Measurements from ENCODE around the gene PNPLA6. TPM values are rescaled to one million over a fixed set of nuclear protein-coding genes. Genes with fewer than 3 reads are reported as not detected.
A peak's percentile ranks its signal among the peaks of the same experiment; 100 is the strongest.

Gene PNPLA6
- total RNA-seq, 6 experiments from 2014 or later: 38.7 to 61.8 (median 46.5) TPM

GRCh38 chr19:7597689-7598088 is 62.2 kb downstream of the PNPLA6 start:
- H3K27me3 ChIP-seq: no peaks in the 10 kb centered on the region
- H3K4me3 ChIP-seq: no peak overlapping the region
- peak in 1 of 3 donors; percentile 28 for DNase-seq
- H3K27ac ChIP-seq: no peak overlapping the region
- peak in 1 of 4 donors; percentile 69 for ATAC-seq
- H3K4me1 ChIP-seq: peaks cover 0 to 10% (median 5%) of the 10 kb centered on the region in 4 donors
- TF ChIP-seq, protein P1, sequence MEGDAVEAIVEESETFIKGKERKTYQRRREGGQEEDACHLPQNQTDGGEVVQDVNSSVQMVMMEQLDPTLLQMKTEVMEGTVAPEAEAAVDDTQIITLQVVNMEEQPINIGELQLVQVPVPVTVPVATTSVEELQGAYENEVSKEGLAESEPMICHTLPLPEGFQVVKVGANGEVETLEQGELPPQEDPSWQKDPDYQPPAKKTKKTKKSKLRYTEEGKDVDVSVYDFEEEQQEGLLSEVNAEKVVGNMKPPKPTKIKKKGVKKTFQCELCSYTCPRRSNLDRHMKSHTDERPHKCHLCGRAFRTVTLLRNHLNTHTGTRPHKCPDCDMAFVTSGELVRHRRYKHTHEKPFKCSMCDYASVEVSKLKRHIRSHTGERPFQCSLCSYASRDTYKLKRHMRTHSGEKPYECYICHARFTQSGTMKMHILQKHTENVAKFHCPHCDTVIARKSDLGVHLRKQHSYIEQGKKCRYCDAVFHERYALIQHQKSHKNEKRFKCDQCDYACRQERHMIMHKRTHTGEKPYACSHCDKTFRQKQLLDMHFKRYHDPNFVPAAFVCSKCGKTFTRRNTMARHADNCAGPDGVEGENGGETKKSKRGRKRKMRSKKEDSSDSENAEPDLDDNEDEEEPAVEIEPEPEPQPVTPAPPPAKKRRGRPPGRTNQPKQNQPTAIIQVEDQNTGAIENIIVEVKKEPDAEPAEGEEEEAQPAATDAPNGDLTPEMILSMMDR (IDR thresholded peaks at IDR 0.05): no peak
- no peak for TF ChIP-seq POLR2A (IDR thresholded peaks at IDR 0.05)
- H3K36me3 ChIP-seq: no peaks in the 10 kb centered on the region
- intact Hi-C loops (cut with DNase I): no loop called here
- H3K9me3 ChIP-seq: no peaks in the 10 kb centered on the region
- 58% methylated on average over 8 of the region's 9 CpGs for WGBS (ENCODE audit: insufficient coverage, low coverage, low lambda C conversion rate, missing lambda C conversion rate)

GRCh38 chr19:7598180-7598579 is 62.7 kb downstream of the PNPLA6 start:
- TF ChIP-seq, protein P1 (IDR thresholded peaks at IDR 0.05): no peak
- no peak for TF ChIP-seq POLR2A (IDR thresholded peaks at IDR 0.05)
- intact Hi-C loops (cut with DNase I): no loop called here

GRCh38 chr19:7600721-7601120 is 65.2 kb downstream of the PNPLA6 start:
- ATAC-seq: no peak
- no peak for DNase-seq
- Histone ChIP-seq H3K4me1 (peaks cover 0 to 16% (median 7%) of the 10 kb centered on the region in 4 donors), H3K9me3 (no peaks in the 10 kb centered on the region), H3K36me3 (no peaks in the 10 kb centered on the region), H3K4me3 (no peak overlapping the region), H3K27ac (no peak overlapping the region), H3K27me3 (no peaks in the 10 kb centered on the region)
- TF ChIP-seq POLR2A (IDR thresholded peaks at IDR 0.05): no peak
- intact Hi-C loops (cut with DNase I): no loop called here

More at GRCh38 chr19:7598180-7598579, 62.7 kb downstream of the PNPLA6 start:
- H3K27me3 ChIP-seq: no peaks in the 10 kb centered on the region
- 71% methylated on average over 4 of the region's 6 CpGs for WGBS (ENCODE audit: insufficient coverage, low coverage, low lambda C conversion rate, missing lambda C conversion rate)
- no peaks in the 10 kb centered on the region for H3K36me3 ChIP-seq
- peaks cover 0 to 15% (median 7%) of the 10 kb centered on the region in 4 donors for H3K4me1 ChIP-seq
- ATAC-seq: no peak
- no peak overlapping the region for H3K27ac ChIP-seq
- DNase-seq: no peak
- no peaks in the 10 kb centered on the region for H3K9me3 ChIP-seq
- no peak overlapping the region for H3K4me3 ChIP-seq

- ATAC-seq (no peak), DNase-seq (no peak)
Measured at GRCh38 chr19:7602240-7602934, 66.9 kb downstream of the PNPLA6 start.

GRCh38 chr19:7602935-7603497 is 67.5 kb downstream of the PNPLA6 start:
- H3K4me3 ChIP-seq: no peak overlapping the region
- intact Hi-C loops (cut with DNase I): no loop called here
- TF ChIP-seq, protein P1 (IDR thresholded peaks at IDR 0.05): no peak
- no peak for TF ChIP-seq POLR2A (IDR thresholded peaks at IDR 0.05)
- H3K9me3 ChIP-seq: no peaks in the 10 kb centered on the region
- H3K4me1 ChIP-seq: peaks cover 0 to 16% (median 3%) of the 10 kb centered on the region in 4 donors
- peaks cover 0 to 1% (median 0%) of the 10 kb centered on the region in 4 donors for H3K36me3 ChIP-seq
- H3K27ac ChIP-seq: no peak overlapping the region
- WGBS (ENCODE audit: insufficient coverage, low coverage, low lambda C conversion rate, missing lambda C conversion rate): 57% methylated on average over 5 of the region's 11 CpGs
- ATAC-seq: peak in 2 of 4 donors; percentile 19 to 20
- DNase-seq: peak in 1 of 3 donors; percentile 45
- H3K27me3 ChIP-seq: no peaks in the 10 kb centered on the region

More at GRCh38 chr19:7602240-7602934, 66.9 kb downstream of the PNPLA6 start:
- Histone ChIP-seq H3K27me3 (no peaks in the 10 kb centered on the region), H3K4me1 (peaks cover 0 to 16% (median 3%) of the 10 kb centered on the region in 4 donors), H3K9me3 (no peaks in the 10 kb centered on the region), H3K4me3 (no peak overlapping the region), H3K27ac (no peak overlapping the region), H3K36me3 (no peaks in the 10 kb centered on the region)
- TF ChIP-seq, protein P1 (IDR thresholded peaks at IDR 0.05): no peak
- TF ChIP-seq POLR2A (IDR thresholded peaks at IDR 0.05): no peak
- WGBS (ENCODE audit: insufficient coverage, low coverage, low lambda C conversion rate, missing lambda C conversion rate): 58% methylated on average over 13 of the region's 15 CpGs
- intact Hi-C loops (cut with DNase I): no loop called here

Measured in right lobe of liver (tissue), 6 donors.